Erythroblast (primary cell): ENCODE measurements around the gene OR4S1.
"Not testable (repeated sequence)": the region's sequence is repeated elsewhere in the genome, so short reads cannot be mapped to it uniquely, and the experiment has no call there.

Experiments
- GATA1 ChIP-seq: IDR thresholded peaks from 2 replicates; pipeline ENCODE4 v1.6.1; 2011; ENCODE audit warnings: low read depth, mild to moderate bottlenecking, control low read depth, low read length, moderate library complexity
- POLR2A ChIP-seq: IDR thresholded peaks from 2 replicates; pipeline ENCODE4 v1.6.1; 2011; ENCODE audit warnings: mild to moderate bottlenecking, low read length

DNA sequence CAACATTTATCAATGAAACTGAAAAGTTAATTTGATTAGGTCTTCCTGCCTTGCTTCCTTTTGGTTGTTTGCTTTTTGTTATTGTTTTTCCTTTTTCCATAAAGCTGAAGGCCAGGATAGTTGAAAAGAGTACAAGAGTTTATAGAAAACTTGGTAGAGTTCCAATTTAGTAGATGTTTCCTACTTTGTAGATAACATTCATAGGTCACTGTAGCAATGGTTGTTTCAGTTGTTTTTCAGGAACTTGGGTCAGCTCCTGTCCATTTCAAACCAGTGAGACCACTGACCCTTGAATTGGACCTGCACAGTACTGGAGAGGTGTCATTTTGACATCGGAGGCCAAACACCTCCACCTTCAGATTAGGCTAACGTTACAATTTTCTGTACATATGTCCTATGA, 13.8 kb downstream of the OR4S1 start:
- not testable (repeated sequence) for TF ChIP-seq POLR2A, GATA1
